ENCODE data around the gene UHRF2.

UHRF2 gene

DNA sequence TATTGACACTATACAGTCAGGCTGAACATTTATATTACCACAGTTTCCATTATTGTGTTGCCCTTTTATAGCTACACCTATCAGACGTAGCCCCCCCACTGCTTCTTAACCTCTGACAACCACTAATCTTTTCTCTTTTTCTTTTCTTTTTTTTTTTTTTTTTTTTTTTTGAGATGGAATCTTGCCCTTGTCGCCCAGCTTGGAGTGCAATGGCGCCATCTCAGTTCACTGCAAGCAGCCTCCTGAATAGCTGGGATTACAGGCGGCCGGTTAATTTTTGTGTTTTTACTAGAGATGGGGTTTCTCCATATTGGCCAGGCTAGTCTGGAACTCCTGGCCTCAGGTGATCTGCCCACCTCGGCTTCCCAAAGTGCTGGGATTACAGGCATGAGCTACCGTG, 75.4 kb downstream of the UHRF2 start:
- Histone ChIP-seq H3K9me3 (ENCODE audit: insufficient read depth, low read length) (no peaks in the 10 kb centered on the region), H3K9ac (ENCODE audit: insufficient read length, low read depth) (no peak overlapping the region), H3K4me3 (ENCODE audit: insufficient read length, low read depth) (no peak overlapping the region), H3K27me3 (ENCODE audit: insufficient read depth, insufficient read length) (no peaks in the 10 kb centered on the region), H3K36me3 (ENCODE audit: insufficient read depth, insufficient read length, low read length) (peaks cover 74% of the 10 kb centered on the region), H3K4me1 (ENCODE audit: insufficient read depth, insufficient read length) (no peaks in the 10 kb centered on the region)
- DNase-seq (ENCODE audit: low read depth, low spot score), result peak; percentile 16
- TF ChIP-seq SUZ12 (IDR thresholded peaks at IDR 0.05; ENCODE audit: extremely low read depth, insufficient read depth, insufficient read length), result no peak
- TF ChIP-seq ZNF274 (IDR thresholded peaks at IDR 0.05; ENCODE audit: low read depth, low read length), result no peak
- TF ChIP-seq YY1 (IDR thresholded peaks at IDR 0.05; ENCODE audit: insufficient read depth, insufficient read length), result no peak

GRCh38 chr9:6489099-6489498, 76.1 kb downstream of the UHRF2 start:
- DNase-seq (ENCODE audit: low read depth, low spot score), result no peak
- H3K9ac ChIP-seq (ENCODE audit: insufficient read length, low read depth), result no peak overlapping the region

GRCh38 chr9:6490863-6491262, 77.9 kb downstream of the UHRF2 start:
- DNase-seq (ENCODE audit: low read depth, low spot score), result no peak
- TF ChIP-seq SUZ12 (IDR thresholded peaks at IDR 0.05; ENCODE audit: extremely low read depth, insufficient read depth, insufficient read length) (no peak), ZNF274 (IDR thresholded peaks at IDR 0.05; ENCODE audit: low read depth, low read length) (no peak), YY1 (IDR thresholded peaks at IDR 0.05; ENCODE audit: insufficient read depth, insufficient read length) (no peak)
- H3K4me3 ChIP-seq (ENCODE audit: insufficient read length, low read depth), result no peak overlapping the region
- H3K27me3 ChIP-seq (ENCODE audit: insufficient read depth, insufficient read length), result no peaks in the 10 kb centered on the region
- no peaks in the 10 kb centered on the region for H3K4me1 ChIP-seq (ENCODE audit: insufficient read depth, insufficient read length)
- H3K9me3 ChIP-seq (ENCODE audit: insufficient read depth, low read length), result no peaks in the 10 kb centered on the region
- H3K9ac ChIP-seq (ENCODE audit: insufficient read length, low read depth), result no peak overlapping the region
- H3K36me3 ChIP-seq (ENCODE audit: insufficient read depth, insufficient read length, low read length), result peaks cover 78% of the 10 kb centered on the region

More at GRCh38 chr9:6489099-6489498, 76.1 kb downstream of the UHRF2 start:
- Histone ChIP-seq H3K9me3 (ENCODE audit: insufficient read depth, low read length) (no peaks in the 10 kb centered on the region), H3K4me3 (ENCODE audit: insufficient read length, low read depth) (no peak overlapping the region), H3K27me3 (ENCODE audit: insufficient read depth, insufficient read length) (no peaks in the 10 kb centered on the region), H3K36me3 (ENCODE audit: insufficient read depth, insufficient read length, low read length) (peaks cover 78% of the 10 kb centered on the region), H3K4me1 (ENCODE audit: insufficient read depth, insufficient read length) (no peaks in the 10 kb centered on the region)
- TF ChIP-seq SUZ12 (IDR thresholded peaks at IDR 0.05; ENCODE audit: extremely low read depth, insufficient read depth, insufficient read length) (no peak), YY1 (IDR thresholded peaks at IDR 0.05; ENCODE audit: insufficient read depth, insufficient read length) (no peak), ZNF274 (IDR thresholded peaks at IDR 0.05; ENCODE audit: low read depth, low read length) (no peak)

GRCh38 chr9:6495466-6495865, 82.5 kb downstream of the UHRF2 start:
- no peak for DNase-seq (ENCODE audit: low read depth, low spot score)
- peaks cover 75% of the 10 kb centered on the region for H3K36me3 ChIP-seq (ENCODE audit: insufficient read depth, insufficient read length, low read length)
- no peak overlapping the region for H3K9ac ChIP-seq (ENCODE audit: insufficient read length, low read depth)
- TF ChIP-seq SUZ12 (IDR thresholded peaks at IDR 0.05; ENCODE audit: extremely low read depth, insufficient read depth, insufficient read length) (no peak), YY1 (IDR thresholded peaks at IDR 0.05; ENCODE audit: insufficient read depth, insufficient read length) (no peak), ZNF274 (IDR thresholded peaks at IDR 0.05; ENCODE audit: low read depth, low read length) (no peak)
- no peaks in the 10 kb centered on the region for H3K4me1 ChIP-seq (ENCODE audit: insufficient read depth, insufficient read length)
- H3K9me3 ChIP-seq (ENCODE audit: insufficient read depth, low read length), result no peaks in the 10 kb centered on the region
- no peaks in the 10 kb centered on the region for H3K27me3 ChIP-seq (ENCODE audit: insufficient read depth, insufficient read length)
- H3K4me3 ChIP-seq (ENCODE audit: insufficient read length, low read depth), result no peak overlapping the region

- DNase-seq (ENCODE audit: low read depth, low spot score), result no peak
- no peaks in the 10 kb centered on the region for H3K4me1 ChIP-seq (ENCODE audit: insufficient read depth, insufficient read length)
- no peaks in the 10 kb centered on the region for H3K27me3 ChIP-seq (ENCODE audit: insufficient read depth, insufficient read length)
- peaks cover 81% of the 10 kb centered on the region for H3K36me3 ChIP-seq (ENCODE audit: insufficient read depth, insufficient read length, low read length)
- H3K4me3 ChIP-seq (ENCODE audit: insufficient read length, low read depth), result no peak overlapping the region
- no peaks in the 10 kb centered on the region for H3K9me3 ChIP-seq (ENCODE audit: insufficient read depth, low read length)
- H3K9ac ChIP-seq (ENCODE audit: insufficient read length, low read depth), result no peak overlapping the region
- TF ChIP-seq YY1 (IDR thresholded peaks at IDR 0.05; ENCODE audit: insufficient read depth, insufficient read length), result no peak
- TF ChIP-seq SUZ12 (IDR thresholded peaks at IDR 0.05; ENCODE audit: extremely low read depth, insufficient read depth, insufficient read length), result no peak
- no peak for TF ChIP-seq ZNF274 (IDR thresholded peaks at IDR 0.05; ENCODE audit: low read depth, low read length)
Observed at GRCh38 chr9:6498982-6499381, 86.0 kb downstream of the UHRF2 start.

- DNase-seq (ENCODE audit: low read depth, low spot score), result no peak
- no peaks in the 10 kb centered on the region for H3K4me1 ChIP-seq (ENCODE audit: insufficient read depth, insufficient read length)
- no peak overlapping the region for H3K9ac ChIP-seq (ENCODE audit: insufficient read length, low read depth)
- H3K36me3 ChIP-seq (ENCODE audit: insufficient read depth, insufficient read length, low read length), result peaks cover 81% of the 10 kb centered on the region
- H3K27me3 ChIP-seq (ENCODE audit: insufficient read depth, insufficient read length), result no peaks in the 10 kb centered on the region
- TF ChIP-seq ZNF274 (IDR thresholded peaks at IDR 0.05; ENCODE audit: low read depth, low read length) (no peak), YY1 (IDR thresholded peaks at IDR 0.05; ENCODE audit: insufficient read depth, insufficient read length) (no peak), SUZ12 (IDR thresholded peaks at IDR 0.05; ENCODE audit: extremely low read depth, insufficient read depth, insufficient read length) (no peak)
- H3K4me3 ChIP-seq (ENCODE audit: insufficient read length, low read depth), result no peak overlapping the region
- H3K9me3 ChIP-seq (ENCODE audit: insufficient read depth, low read length), result no peaks in the 10 kb centered on the region
Observed at GRCh38 chr9:6501526-6502210, 88.7 kb downstream of the UHRF2 start.

GRCh38 chr9:6502399-6502798, 89.4 kb downstream of the UHRF2 start:
- Histone ChIP-seq H3K4me3 (ENCODE audit: insufficient read length, low read depth) (no peak overlapping the region), H3K9ac (ENCODE audit: insufficient read length, low read depth) (no peak overlapping the region), H3K9me3 (ENCODE audit: insufficient read depth, low read length) (no peaks in the 10 kb centered on the region), H3K4me1 (ENCODE audit: insufficient read depth, insufficient read length) (no peaks in the 10 kb centered on the region), H3K36me3 (ENCODE audit: insufficient read depth, insufficient read length, low read length) (peaks cover 78% of the 10 kb centered on the region), H3K27me3 (ENCODE audit: insufficient read depth, insufficient read length) (no peaks in the 10 kb centered on the region)
- no peak for DNase-seq (ENCODE audit: low read depth, low spot score)
- TF ChIP-seq ZNF274 (IDR thresholded peaks at IDR 0.05; ENCODE audit: low read depth, low read length) (no peak), SUZ12 (IDR thresholded peaks at IDR 0.05; ENCODE audit: extremely low read depth, insufficient read depth, insufficient read length) (no peak), YY1 (IDR thresholded peaks at IDR 0.05; ENCODE audit: insufficient read depth, insufficient read length) (no peak)
